ENCODE measurements around the gene U2AF2.

The U2AF2 gene

GRCh38 chr19:55621673-55622231 is 33.1 kb upstream of the U2AF2 start:
- CTCF ChIA-PET: interaction anchor here (1.1 to 5.6 kb wide), 3 partner anchors 12 to 118 kb away, joined by 3 to 32 read pairs (median 3); partner anchors contain the start of gene ZNF865
- WGBS (ENCODE audit: insufficient coverage): 96% methylated on average over 44 of the region's 55 CpGs

DNA sequence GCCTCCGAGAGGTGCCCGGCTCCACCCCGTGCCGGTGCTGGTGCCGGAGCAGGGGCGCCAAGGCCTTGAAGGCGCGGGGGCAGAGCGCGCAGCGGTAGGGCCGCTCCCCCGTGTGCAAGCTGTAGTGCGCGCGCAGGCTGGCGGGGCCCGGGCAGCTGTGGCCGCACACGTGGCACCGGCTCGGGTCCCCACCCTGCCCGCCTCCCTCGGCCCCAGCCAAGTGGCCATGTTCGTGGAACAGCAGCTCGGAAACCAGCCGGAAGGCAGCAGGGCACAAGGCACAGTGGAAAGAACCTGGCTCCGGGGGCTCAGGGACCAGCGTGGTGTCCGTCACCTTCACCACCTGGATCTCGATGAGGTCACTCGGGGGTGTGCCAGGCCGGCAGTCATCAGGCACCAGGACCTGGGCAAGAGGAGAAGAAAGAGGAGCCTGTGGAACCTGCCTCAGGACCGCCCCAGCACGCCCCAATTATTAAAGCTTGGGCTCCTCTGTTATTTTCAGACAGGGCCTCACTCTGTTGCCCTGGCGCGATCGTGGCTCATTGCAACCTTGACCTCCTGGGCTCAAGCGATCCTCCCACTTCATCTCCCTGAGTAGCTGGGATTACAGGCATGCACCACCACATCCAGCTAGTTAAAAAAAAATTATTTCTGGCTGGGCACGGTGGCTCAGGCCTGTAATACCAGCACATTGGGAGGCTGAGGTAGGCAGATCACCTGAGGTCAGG is 32.4 kb upstream of the U2AF2 start:
- H3K4me3 ChIP-seq (ENCODE audit: control insufficient read depth in 1 of 7, extremely low read depth in 1 of 7, insufficient read depth in 4 of 7, low read depth in 2 of 7, low read length in 6 of 7): no peak overlapping the region
- no peaks in the 10 kb centered on the region for H3K27me3 ChIP-seq (replicated peaks in 2 of 5; ENCODE audit: control insufficient read depth in 4 of 5, insufficient read depth in 5 of 5, low read length in 4 of 5)
- H3K27ac ChIP-seq (ENCODE audit: insufficient read depth in 1 of 2, low read depth in 1 of 2, low read length in 2 of 2, poor library complexity in 1 of 2, severe bottlenecking in 2 of 2): no peak overlapping the region
- WGBS (ENCODE audit: insufficient coverage): 98% methylated on average over 35 of the region's 40 CpGs
- peaks cover 4 to 29% (median 21%) of the 10 kb centered on the region in 4 experiments for H3K4me1 ChIP-seq (ENCODE audit: control extremely low read depth in 1 of 4, control insufficient read depth in 4 of 4, insufficient read depth in 4 of 4, low read length in 3 of 4)
- ChIA-PET CTCF (interaction anchor here (7.5 kb wide), 1 partner anchor 13 kb away, joined by 53 read pairs; no protein-coding TSS in a partner anchor), POLR2A (no interaction called here)
- no peak for DNase-seq
- peaks cover 0 to 15% (median 10%) of the 10 kb centered on the region in 4 experiments for H3K36me3 ChIP-seq (ENCODE audit: control insufficient read depth in 4 of 4, insufficient read depth in 4 of 4, low read length in 3 of 4)
- H3K9me3 ChIP-seq (ENCODE audit: control extremely low read depth in 1 of 5, control insufficient read depth in 4 of 5, insufficient read depth in 2 of 5, low read depth in 1 of 5, low read length in 4 of 5): no peaks in the 10 kb centered on the region

More at GRCh38 chr19:55621673-55622231, 33.1 kb upstream of the U2AF2 start:
- no peak overlapping the region for H3K27ac ChIP-seq (ENCODE audit: insufficient read depth in 1 of 2, low read depth in 1 of 2, low read length in 2 of 2, poor library complexity in 1 of 2, severe bottlenecking in 2 of 2)
- H3K4me3 ChIP-seq (ENCODE audit: control insufficient read depth in 1 of 7, extremely low read depth in 1 of 7, insufficient read depth in 4 of 7, low read depth in 2 of 7, low read length in 6 of 7): no peak overlapping the region
- no peaks in the 10 kb centered on the region for H3K27me3 ChIP-seq (replicated peaks in 2 of 5; ENCODE audit: control insufficient read depth in 4 of 5, insufficient read depth in 5 of 5, low read length in 4 of 5)
- POLR2A ChIA-PET: no interaction called here
- H3K4me1 ChIP-seq (ENCODE audit: control extremely low read depth in 1 of 4, control insufficient read depth in 4 of 4, insufficient read depth in 4 of 4, low read length in 3 of 4): peaks cover 4 to 29% (median 21%) of the 10 kb centered on the region in 4 experiments
- DNase-seq: no peak
- H3K36me3 ChIP-seq (ENCODE audit: control insufficient read depth in 4 of 4, insufficient read depth in 4 of 4, low read length in 3 of 4): peaks cover 0 to 20% (median 15%) of the 10 kb centered on the region in 4 experiments
- no peaks in the 10 kb centered on the region for H3K9me3 ChIP-seq (ENCODE audit: control extremely low read depth in 1 of 5, control insufficient read depth in 4 of 5, insufficient read depth in 2 of 5, low read depth in 1 of 5, low read length in 4 of 5)

DNA sequence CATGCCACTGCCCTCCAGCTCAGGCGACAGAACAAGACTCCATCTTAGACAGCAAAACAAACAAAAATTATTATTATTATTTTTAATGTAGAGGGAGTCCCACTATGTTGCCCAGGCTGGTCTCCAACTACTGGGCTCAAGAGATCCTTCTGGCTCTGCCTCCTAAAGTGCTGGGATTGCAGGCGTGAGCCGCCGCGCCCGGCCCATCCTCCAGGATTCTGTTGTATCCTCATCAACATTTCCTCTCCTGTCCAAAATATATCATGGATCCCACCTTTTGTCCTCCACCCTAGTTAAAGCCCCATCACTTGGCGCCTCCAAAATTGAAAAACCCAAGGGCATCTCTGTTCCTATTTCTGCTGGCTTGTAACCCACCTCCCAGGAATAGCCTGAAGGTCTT is 31.7 kb upstream of the U2AF2 start:
- Histone ChIP-seq H3K27me3 (replicated peaks in 2 of 5; ENCODE audit: control insufficient read depth in 4 of 5, insufficient read depth in 5 of 5, low read length in 4 of 5) (no peaks in the 10 kb centered on the region), H3K4me1 (ENCODE audit: control extremely low read depth in 1 of 4, control insufficient read depth in 4 of 4, insufficient read depth in 4 of 4, low read length in 3 of 4) (peaks cover 4 to 29% (median 21%) of the 10 kb centered on the region in 4 experiments), H3K9me3 (ENCODE audit: control extremely low read depth in 1 of 5, control insufficient read depth in 4 of 5, insufficient read depth in 2 of 5, low read depth in 1 of 5, low read length in 4 of 5) (no peaks in the 10 kb centered on the region), H3K4me3 (ENCODE audit: control insufficient read depth in 1 of 7, extremely low read depth in 1 of 7, insufficient read depth in 4 of 7, low read depth in 2 of 7, low read length in 6 of 7) (no peak overlapping the region), H3K27ac (ENCODE audit: insufficient read depth in 1 of 2, low read depth in 1 of 2, low read length in 2 of 2, poor library complexity in 1 of 2, severe bottlenecking in 2 of 2) (no peak overlapping the region), H3K36me3 (ENCODE audit: control insufficient read depth in 4 of 4, insufficient read depth in 4 of 4, low read length in 3 of 4) (peaks cover 0 to 11% (median 5%) of the 10 kb centered on the region in 4 experiments)
- DNase-seq: no peak
- 97% methylated on average over 6 of the region's 7 CpGs for WGBS (ENCODE audit: insufficient coverage)
- POLR2A ChIA-PET: no interaction called here
- CTCF ChIA-PET: interaction anchor here (2.2 to 7.5 kb wide), 2 partner anchors 13 to 17 kb away, joined by 13 to 53 read pairs; partner anchors contain the start of gene ZNF865

- Histone ChIP-seq H3K4me3 (ENCODE audit: control insufficient read depth in 1 of 7, extremely low read depth in 1 of 7, insufficient read depth in 4 of 7, low read depth in 2 of 7, low read length in 6 of 7) (peak overlapping the region in 3 of 7 experiments; percentile 36 to 62 (median 47)), H3K36me3 (ENCODE audit: control insufficient read depth in 4 of 4, insufficient read depth in 4 of 4, low read length in 3 of 4) (peaks cover 0 to 11% (median 5%) of the 10 kb centered on the region in 4 experiments), H3K9me3 (ENCODE audit: control extremely low read depth in 1 of 5, control insufficient read depth in 4 of 5, insufficient read depth in 2 of 5, low read depth in 1 of 5, low read length in 4 of 5) (no peaks in the 10 kb centered on the region), H3K4me1 (ENCODE audit: control extremely low read depth in 1 of 4, control insufficient read depth in 4 of 4, insufficient read depth in 4 of 4, low read length in 3 of 4) (peaks cover 4 to 29% (median 21%) of the 10 kb centered on the region in 4 experiments), H3K27me3 (replicated peaks in 2 of 5; ENCODE audit: control insufficient read depth in 4 of 5, insufficient read depth in 5 of 5, low read length in 4 of 5) (no peaks in the 10 kb centered on the region), H3K27ac (ENCODE audit: insufficient read depth in 1 of 2, low read depth in 1 of 2, low read length in 2 of 2, poor library complexity in 1 of 2, severe bottlenecking in 2 of 2) (no peak overlapping the region)
- POLR2A ChIA-PET: no interaction called here
- no peak for DNase-seq
- CTCF ChIA-PET: interaction anchor here (2.2 to 7.5 kb wide), 2 partner anchors 12 to 17 kb away, joined by 13 to 53 read pairs; partner anchors contain the start of gene ZNF865
- WGBS (ENCODE audit: insufficient coverage): 84% methylated on average over 5 of the region's 7 CpGs
These were observed 31.3 kb upstream of the U2AF2 start for GRCh38 chr19:55623561-55623960.

DNA sequence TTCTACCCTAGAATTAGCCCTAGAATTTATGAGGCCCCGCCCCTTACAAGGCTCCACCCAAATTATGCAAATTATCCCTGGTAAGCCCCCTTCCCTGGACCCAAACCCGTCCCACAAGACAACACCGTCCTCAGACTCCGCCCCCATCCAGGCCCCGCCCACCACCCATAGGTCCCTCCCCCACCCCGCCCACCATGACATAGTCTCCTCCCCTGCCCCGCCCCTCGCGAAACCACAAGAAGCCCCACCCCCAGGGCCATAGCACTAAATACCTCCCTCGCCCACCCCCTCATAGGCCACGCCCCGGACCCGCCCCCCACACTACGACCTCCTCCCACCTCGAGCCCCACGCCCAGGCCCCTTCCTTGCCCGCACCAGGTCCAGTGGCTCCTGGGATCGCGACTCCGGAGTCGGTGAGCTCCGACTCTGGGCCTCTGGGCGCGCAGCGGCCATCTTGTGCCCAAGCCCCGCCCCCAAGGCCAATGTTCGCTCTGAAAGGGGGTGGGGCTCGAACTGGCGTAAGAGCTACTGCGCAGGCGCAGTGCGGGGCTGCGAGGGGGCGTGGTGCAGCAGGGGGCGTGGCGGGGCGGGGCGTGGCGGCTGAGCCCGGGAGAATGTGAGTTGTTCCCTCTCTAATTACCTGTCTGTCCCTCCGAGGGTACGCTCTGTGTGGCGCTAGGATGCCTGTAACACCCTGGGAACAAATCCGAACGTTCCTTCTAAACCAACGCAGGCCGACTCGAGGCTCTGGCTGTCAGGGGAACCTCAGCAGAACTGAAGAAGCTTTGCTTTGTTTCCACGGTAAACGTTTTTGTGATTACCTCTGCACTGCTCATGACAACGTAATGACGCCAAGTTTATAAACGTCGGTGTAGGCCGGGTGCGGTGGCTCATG is 30.5 kb upstream of the U2AF2 start, which contains the start of gene ZNF784:
TSS of gene ZNF784 (minus strand) at position 458 of the 895 bp plus-strand sequence. CDS start at position 453, 5 bp downstream.
- no peaks in the 10 kb centered on the region for H3K27me3 ChIP-seq (replicated peaks in 2 of 5; ENCODE audit: control insufficient read depth in 4 of 5, insufficient read depth in 5 of 5, low read length in 4 of 5)
- ChIA-PET POLR2A (interaction anchor here (0.6 to 0.7 kb wide), 2 partner anchors 25 to 58 kb away, joined by 4 to 5 read pairs; partner anchors contain the start of gene FIZ1), CTCF (interaction anchor here (0.6 to 7.5 kb wide), 5 partner anchors 11 to 47 kb away, joined by 3 to 53 read pairs (median 3); partner anchors contain the start of gene ZNF865)
- H3K27ac ChIP-seq (ENCODE audit: insufficient read depth in 1 of 2, low read depth in 1 of 2, low read length in 2 of 2, poor library complexity in 1 of 2, severe bottlenecking in 2 of 2): peak within 1 kb of the TSS; percentile 77 to 92
- H3K4me1 ChIP-seq (ENCODE audit: control extremely low read depth in 1 of 4, control insufficient read depth in 4 of 4, insufficient read depth in 4 of 4, low read length in 3 of 4): peaks cover 2 to 29% (median 21%) of the 10 kb centered on the region in 4 experiments
- DNase-seq: peak; percentile 91 to 94 (median 93)
- peak within 1 kb of the TSS; percentile 46 to 88 (median 72) for H3K4me3 ChIP-seq (ENCODE audit: control insufficient read depth in 1 of 7, extremely low read depth in 1 of 7, insufficient read depth in 4 of 7, low read depth in 2 of 7, low read length in 6 of 7)
- peaks cover 0 to 11% (median 4%) of the 10 kb centered on the region in 4 experiments for H3K36me3 ChIP-seq (ENCODE audit: control insufficient read depth in 4 of 4, insufficient read depth in 4 of 4, low read length in 3 of 4)
- H3K9me3 ChIP-seq (ENCODE audit: control extremely low read depth in 1 of 5, control insufficient read depth in 4 of 5, insufficient read depth in 2 of 5, low read depth in 1 of 5, low read length in 4 of 5): no peaks in the 10 kb centered on the region
- WGBS (ENCODE audit: insufficient coverage): under 1% methylated on average over 28 of the region's 56 CpGs

DNA sequence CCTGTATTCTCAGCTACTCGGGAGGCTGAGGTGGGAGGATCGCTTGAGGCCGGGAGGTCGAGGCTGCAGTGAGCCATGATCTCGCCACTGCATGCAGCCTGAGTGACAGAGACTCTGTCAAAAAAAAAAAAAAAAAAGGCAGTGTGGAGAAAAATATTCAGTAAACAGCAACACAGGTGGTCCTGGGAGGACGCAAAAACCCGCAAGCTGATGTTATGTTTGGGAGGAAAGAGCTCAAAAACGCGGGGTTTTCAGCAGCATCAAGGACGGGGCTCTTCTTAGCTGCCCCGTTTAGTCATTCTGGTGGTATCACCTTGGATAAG is 29.9 kb upstream of the U2AF2 start:
- 42% methylated on average over 9 of the region's 11 CpGs for WGBS (ENCODE audit: insufficient coverage)
- no peaks in the 10 kb centered on the region for H3K27me3 ChIP-seq (replicated peaks in 2 of 5; ENCODE audit: control insufficient read depth in 4 of 5, insufficient read depth in 5 of 5, low read length in 4 of 5)
- peaks cover 0 to 27% (median 20%) of the 10 kb centered on the region in 4 experiments for H3K4me1 ChIP-seq (ENCODE audit: control extremely low read depth in 1 of 4, control insufficient read depth in 4 of 4, insufficient read depth in 4 of 4, low read length in 3 of 4)
- no peaks in the 10 kb centered on the region for H3K9me3 ChIP-seq (ENCODE audit: control extremely low read depth in 1 of 5, control insufficient read depth in 4 of 5, insufficient read depth in 2 of 5, low read depth in 1 of 5, low read length in 4 of 5)
- ChIA-PET CTCF (interaction anchor here (0.7 to 7.5 kb wide), 7 partner anchors 11 to 373 kb away, joined by 3 to 53 read pairs (median 5); partner anchors contain the start of gene ZNF865), POLR2A (interaction anchor here (0.6 kb wide), 2 partner anchors 59 to 118 kb away, joined by 3 to 4 read pairs; no protein-coding TSS in a partner anchor)
- peaks cover 0 to 11% (median 4%) of the 10 kb centered on the region in 4 experiments for H3K36me3 ChIP-seq (ENCODE audit: control insufficient read depth in 4 of 4, insufficient read depth in 4 of 4, low read length in 3 of 4)
- DNase-seq: no peak
- H3K27ac ChIP-seq (ENCODE audit: insufficient read depth in 1 of 2, low read depth in 1 of 2, low read length in 2 of 2, poor library complexity in 1 of 2, severe bottlenecking in 2 of 2): peak overlapping the region in 1 of 2 experiments; percentile 92
- H3K4me3 ChIP-seq (ENCODE audit: control insufficient read depth in 1 of 7, extremely low read depth in 1 of 7, insufficient read depth in 4 of 7, low read depth in 2 of 7, low read length in 6 of 7): peak overlapping the region; percentile 20 to 88 (median 72)
